A172 (cell line): ENCODE data around the gene SERPINA12. TPM values are rescaled to one million over a fixed set of nuclear protein-coding genes. Genes with fewer than 3 reads are reported as not detected.
"Not testable (repeated sequence)": the region's sequence is repeated elsewhere in the genome, so short reads cannot be mapped to it uniquely, and the experiment has no call there.

Experiments
- DNase-seq: peaks from one replicate; pipeline ENCODE4 v3.0.0-alpha.2; 2015; ENCODE audit warnings: low spot score
- total RNA-seq: library from RNA; depleted of rRNA; stranded (reverse); fragments of >200 nt; shearing (Covaris generic); gene quantifications from 2 replicates; pipeline ENCODE4 v1.2.3, GENCODE V29; 2014

The SERPINA12 gene
- total RNA-seq, 1 experiment from 2014 or later: not detected

GRCh38 chr14:94538070-94538740 lies 28.9 kb upstream of the SERPINA12 start:
- no peak for DNase-seq

GRCh38 chr14:94536836-94537235 lies 27.6 kb upstream of the SERPINA12 start:
- DNase-seq: no peak

- DNase-seq: no peak
Observed at GRCh38 chr14:94535506-94535905, 26.2 kb upstream of the SERPINA12 start.

GRCh38 chr14:94532447-94532846 lies 23.2 kb upstream of the SERPINA12 start:
- DNase-seq: peak; percentile 14

DNA sequence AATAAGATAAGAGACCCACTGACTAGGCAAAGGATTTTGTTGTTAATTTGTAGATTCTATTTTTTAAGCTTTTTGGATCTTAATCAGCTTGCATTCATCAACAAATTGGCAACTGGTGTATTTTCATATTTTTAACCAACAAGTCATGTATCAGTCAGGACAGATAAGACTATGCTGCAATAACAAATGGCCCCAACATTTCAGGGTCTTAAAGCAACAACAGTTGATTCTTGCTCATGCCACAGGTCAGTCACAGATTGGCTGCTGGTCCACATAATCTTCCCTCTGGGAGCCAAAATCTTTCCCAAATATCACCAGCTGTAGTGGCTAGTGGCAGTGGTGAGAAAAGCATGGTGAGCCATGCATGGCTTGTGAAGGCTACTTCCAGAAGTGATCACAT lies 21.9 kb upstream of the SERPINA12 start:
- no peak for DNase-seq

GRCh38 chr14:94524093-94524492 lies 14.8 kb upstream of the SERPINA12 start:
- DNase-seq: no peak

DNA sequence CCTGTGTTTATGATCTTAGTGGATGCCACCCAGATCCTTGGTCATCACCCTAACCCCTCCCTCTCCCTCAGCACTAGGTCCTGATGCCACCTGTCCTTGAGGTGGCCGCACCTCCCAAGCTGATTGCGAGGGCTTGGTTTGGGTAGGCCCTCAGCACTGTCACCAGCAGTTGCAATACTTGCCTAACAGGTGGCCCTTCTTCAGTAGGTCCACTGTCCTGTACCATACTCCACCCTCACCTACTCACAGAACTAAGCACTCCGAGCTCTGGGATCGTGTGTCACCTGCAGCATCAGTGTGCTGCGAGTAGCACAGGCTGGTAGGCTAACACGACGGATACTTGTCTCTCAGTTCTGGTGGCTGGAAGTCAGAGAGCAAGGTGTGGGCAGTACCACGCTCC lies 14.0 kb upstream of the SERPINA12 start:
- no peak for DNase-seq

- DNase-seq: no peak
Observed at GRCh38 chr14:94522115-94522724, 13.0 kb upstream of the SERPINA12 start.

DNA sequence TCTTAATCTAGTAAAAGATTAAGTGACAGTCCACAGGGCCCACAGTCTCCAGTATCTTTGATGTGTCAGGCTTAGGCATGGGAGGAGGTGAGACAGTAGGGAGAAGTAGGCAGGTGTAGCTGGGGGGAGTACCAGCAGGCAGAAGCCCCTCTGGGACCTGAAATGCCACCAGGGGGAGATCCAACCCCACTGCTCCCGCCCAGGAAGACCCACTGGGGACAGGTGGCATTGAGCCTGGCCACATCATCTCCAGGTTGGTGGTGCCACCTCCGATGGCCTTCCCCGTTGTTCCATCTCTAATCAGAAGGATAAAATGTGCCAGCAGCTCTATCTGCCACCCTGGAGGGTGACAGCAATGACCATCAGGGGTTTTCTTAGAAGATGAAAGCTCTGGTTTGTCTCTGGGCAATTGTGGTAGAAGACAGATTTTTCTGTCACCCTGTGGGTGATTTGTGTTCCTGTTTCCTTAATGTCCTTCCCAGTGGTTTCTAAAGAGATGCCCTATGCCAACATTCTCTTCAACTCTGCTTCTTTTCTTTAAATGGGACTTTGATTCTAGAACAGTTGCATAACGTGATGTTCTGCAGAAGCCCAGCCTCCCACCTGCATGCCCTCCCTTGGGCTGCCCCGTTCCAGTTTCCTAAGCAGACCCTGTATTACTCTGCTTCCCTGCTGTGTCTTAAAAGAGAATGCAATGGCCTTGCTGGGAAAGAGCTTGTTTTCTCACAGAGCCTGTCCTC lies 12.3 kb upstream of the SERPINA12 start:
- no peak for DNase-seq

DNA sequence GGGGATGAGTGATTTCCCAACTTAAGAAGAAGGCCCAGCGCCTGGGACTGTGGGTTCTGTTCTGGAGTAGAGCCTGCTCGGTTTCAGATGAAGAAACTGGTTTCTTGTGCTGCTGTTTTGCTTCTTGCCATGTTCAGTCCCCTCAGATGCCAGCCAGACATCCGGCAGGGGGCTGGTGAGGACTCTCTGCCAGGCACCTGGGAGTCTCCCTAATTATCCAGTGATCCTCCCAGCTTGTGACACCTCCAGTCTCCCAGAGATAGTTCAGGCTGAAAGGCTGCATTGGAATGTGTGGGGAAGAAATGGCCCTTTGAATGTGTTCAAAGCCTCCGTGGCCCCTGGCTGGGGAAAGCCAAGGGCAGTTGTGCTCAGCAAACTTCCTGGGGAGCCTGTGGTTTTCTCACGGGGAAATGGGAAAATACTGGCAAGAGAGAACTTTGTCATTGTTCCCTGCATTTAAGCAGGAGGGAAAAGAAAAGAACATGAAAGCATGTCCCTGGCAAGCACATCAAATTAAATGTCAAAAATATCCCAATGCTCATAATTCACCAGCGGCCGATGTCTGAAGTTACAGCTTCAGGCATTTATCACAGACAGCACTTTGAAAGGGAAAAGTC lies 8.5 kb upstream of the SERPINA12 start:
- DNase-seq: no peak

- DNase-seq: no peak
Observed at GRCh38 chr14:94517248-94517640, 8.0 kb upstream of the SERPINA12 start.

DNA sequence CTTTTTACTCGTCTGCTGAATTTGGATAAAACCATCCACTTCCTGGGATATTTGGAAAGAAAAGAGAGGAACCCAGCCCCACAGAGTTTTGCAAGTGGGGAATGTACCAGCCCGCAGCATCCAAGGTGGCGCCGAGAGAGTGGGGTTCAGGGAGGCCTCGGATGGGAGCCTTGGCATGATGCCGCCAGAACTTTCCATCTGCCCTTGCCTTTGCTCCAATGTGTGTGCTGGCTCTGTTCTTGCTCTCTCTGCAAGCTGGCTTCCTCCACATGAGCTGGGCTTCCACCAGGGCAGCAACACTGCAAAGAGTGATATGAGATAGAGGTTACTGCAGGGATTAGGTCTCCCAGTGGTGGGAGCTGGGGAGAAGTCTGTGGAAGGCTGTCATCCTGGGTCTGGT lies 6.6 kb upstream of the SERPINA12 start:
- DNase-seq: no peak

DNA sequence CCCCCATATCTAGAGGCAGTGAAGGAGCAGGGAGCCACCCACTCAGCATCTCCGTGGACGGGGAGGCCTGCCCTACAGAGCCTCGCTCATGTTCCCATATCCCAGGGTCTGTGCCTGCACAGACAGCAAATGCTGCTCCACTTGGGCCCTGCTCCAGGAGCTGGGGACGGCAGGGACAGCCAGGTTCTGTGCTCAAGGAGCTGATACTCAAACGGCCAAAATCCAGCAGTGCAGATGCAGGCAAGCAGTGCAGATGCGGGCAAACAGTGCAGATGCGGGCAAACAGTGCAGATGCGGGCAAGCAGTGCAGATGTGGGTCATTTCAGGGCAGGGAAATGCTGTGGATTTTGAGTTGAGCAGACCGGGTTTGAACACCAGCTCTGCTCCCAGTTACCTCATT lies 6.2 kb upstream of the SERPINA12 start:
- DNase-seq: no peak

- DNase-seq: no peak
Observed at GRCh38 chr14:94514351-94514750, 5.1 kb upstream of the SERPINA12 start.

- not testable (repeated sequence) for DNase-seq
Observed at GRCh38 chr14:94510481-94510880, 1.2 kb upstream of the SERPINA12 start.

DNA sequence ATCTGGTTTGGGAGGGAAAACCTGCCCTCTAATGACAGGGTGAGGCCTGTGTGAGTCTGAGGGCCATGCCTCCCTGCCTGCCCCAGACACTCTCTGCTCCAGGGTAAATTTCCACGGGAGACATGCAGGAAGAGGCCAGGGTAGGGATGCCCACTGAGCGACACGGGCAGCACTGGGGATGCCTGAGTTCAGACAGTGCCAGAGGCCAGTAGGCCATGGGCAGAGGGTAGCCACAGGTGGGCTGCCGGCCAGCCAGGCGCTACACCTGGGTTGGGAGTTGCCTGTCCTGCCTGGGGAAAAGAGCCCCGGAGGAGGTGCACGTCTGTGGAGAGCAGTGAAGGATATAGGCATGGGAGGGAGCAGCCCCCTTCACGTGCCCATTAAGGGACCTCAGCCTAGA lies 3.6 kb downstream of the SERPINA12 start:
- no peak for DNase-seq

DNA sequence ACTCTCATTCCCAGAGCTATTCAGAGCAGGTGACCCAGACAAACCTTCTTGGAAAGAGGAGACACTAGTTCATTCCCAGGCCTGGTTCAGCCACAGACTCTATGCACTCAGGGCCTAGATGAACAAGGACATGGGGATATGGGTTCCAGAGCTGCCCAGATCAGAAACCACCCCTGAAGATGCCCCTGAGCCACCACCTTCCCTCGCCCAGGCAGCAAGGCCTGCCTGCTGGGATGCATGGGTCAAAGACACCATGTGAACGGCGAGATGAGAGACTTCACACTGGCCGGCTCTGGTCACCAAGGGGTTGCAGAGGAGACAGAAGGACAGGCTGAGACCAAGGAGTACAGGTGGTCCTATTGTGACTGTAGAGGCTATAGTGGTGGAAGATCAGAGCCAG lies 4.1 kb downstream of the SERPINA12 start:
- DNase-seq: no peak

- no peak for DNase-seq
Observed at GRCh38 chr14:94501588-94502516, 7.4 kb downstream of the SERPINA12 start.

- no peak for DNase-seq
Observed at GRCh38 chr14:94500264-94500663, 9.0 kb downstream of the SERPINA12 start.

- DNase-seq: no peak
Observed at GRCh38 chr14:94499673-94500072, 9.6 kb downstream of the SERPINA12 start.

DNA sequence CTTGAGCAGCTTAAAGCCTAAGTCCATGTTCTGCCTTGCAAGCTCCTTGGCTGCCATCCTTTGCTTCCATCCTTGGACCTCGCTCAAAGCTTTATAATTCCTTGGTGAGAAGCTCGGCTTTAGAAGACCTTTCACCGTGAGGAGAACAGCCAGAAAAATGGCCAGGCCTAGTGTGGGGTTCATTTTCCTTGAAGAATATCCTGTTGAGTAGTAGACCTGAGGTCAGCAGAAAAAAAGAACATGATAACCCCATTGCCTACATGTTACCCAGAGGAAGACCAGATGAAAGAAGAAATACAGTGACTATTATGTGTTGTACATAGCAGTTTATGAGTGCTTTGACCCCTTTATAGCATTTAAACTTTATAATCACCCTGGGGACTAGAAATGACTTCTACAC lies 11.1 kb downstream of the SERPINA12 start:
- no peak for DNase-seq

GRCh38 chr14:94494085-94494484 lies 15.2 kb downstream of the SERPINA12 start:
- DNase-seq: no peak
